ENCODE data around the gene WFDC10B. TPM values are rescaled to one million over a fixed set of nuclear protein-coding genes. Genes with fewer than 3 reads are reported as not detected.
"Not testable (repeated sequence)": the region's sequence is repeated elsewhere in the genome, so short reads cannot be mapped to it uniquely, and the experiment has no call there.

Gene WFDC10B
- total RNA-seq, 1 experiment from 2014 or later, result not detected

GRCh38 chr20:45679650-45680049, 25.2 kb downstream of the WFDC10B start:
- no peak for DNase-seq
- H3K27ac Mint-ChIP-seq (ENCODE audit: unreplicated experiment), result no peak overlapping the region
- no peaks in the 10 kb centered on the region for H3K36me3 Mint-ChIP-seq (ENCODE audit: insufficient read depth, unreplicated experiment)
- no peaks in the 10 kb centered on the region for H3K9me3 Mint-ChIP-seq (ENCODE audit: low read depth, unreplicated experiment)
- H3K4me1 Mint-ChIP-seq (ENCODE audit: low read depth, unreplicated experiment), result no peaks in the 10 kb centered on the region
- intact Hi-C loops (cut with micrococcal nuclease; ENCODE audit: unreplicated experiment), result no loop called here
- CTCF ChIA-PET, result interaction anchor here (0.6 to 1.1 kb wide), 2 partner anchors 13 to 18 kb away, joined by 3 to 9 read pairs; no protein-coding TSS in a partner anchor
- no peak overlapping the region for H3K4me3 Mint-ChIP-seq (ENCODE audit: low read depth, unreplicated experiment)
- no peak for TF ChIP-seq CTCF (IDR thresholded peaks at IDR 0.05; ENCODE audit: unreplicated experiment)
- no TSS peak for BruUV-seq (replicated peaks)
- peaks cover 87% of the 10 kb centered on the region for H3K27me3 Mint-ChIP-seq (ENCODE audit: unreplicated experiment)

DNA sequence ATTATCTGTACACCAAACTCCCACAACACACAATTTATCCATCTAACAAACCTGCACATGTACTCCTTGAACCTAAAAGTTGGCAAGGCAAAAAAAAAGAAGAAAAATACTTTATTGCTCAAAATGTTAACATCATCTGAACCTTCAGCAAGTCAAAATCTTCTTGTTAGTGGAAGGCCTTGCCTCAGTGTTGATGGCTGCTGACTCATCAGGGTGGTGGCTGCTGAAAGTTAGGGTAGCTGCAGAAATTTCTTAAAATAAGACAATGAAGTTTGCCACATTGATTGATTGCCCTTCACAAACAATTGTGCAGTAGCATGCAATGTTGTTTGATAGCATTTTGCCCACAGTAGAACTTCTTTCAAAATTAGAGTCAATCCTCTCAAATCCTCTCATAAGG, 32.1 kb downstream of the WFDC10B start:
- TF ChIP-seq CTCF (IDR thresholded peaks at IDR 0.05; ENCODE audit: unreplicated experiment), result no peak
- CTCF ChIA-PET, result interaction anchor here (0.7 to 1.2 kb wide), 2 partner anchors 43 to 350 kb away, joined by 3 read pairs; partner anchors contain the start of gene WFDC10A
- H3K9me3 Mint-ChIP-seq (ENCODE audit: low read depth, unreplicated experiment), result no peaks in the 10 kb centered on the region
- H3K4me3 Mint-ChIP-seq (ENCODE audit: low read depth, unreplicated experiment), result no peak overlapping the region
- no peaks in the 10 kb centered on the region for H3K4me1 Mint-ChIP-seq (ENCODE audit: low read depth, unreplicated experiment)
- no peak for DNase-seq
- no TSS peak for BruUV-seq (replicated peaks)
- no peak overlapping the region for H3K27ac Mint-ChIP-seq (ENCODE audit: unreplicated experiment)
- H3K36me3 Mint-ChIP-seq (ENCODE audit: insufficient read depth, unreplicated experiment), result no peaks in the 10 kb centered on the region
- peaks cover 88% of the 10 kb centered on the region for H3K27me3 Mint-ChIP-seq (ENCODE audit: unreplicated experiment)
- intact Hi-C loops (cut with micrococcal nuclease; ENCODE audit: unreplicated experiment), result no loop called here

- peaks cover 68% of the 10 kb centered on the region for H3K27me3 Mint-ChIP-seq (ENCODE audit: unreplicated experiment)
- intact Hi-C loops (cut with micrococcal nuclease; ENCODE audit: unreplicated experiment), result no loop called here
- H3K4me1 Mint-ChIP-seq (ENCODE audit: low read depth, unreplicated experiment), result no peaks in the 10 kb centered on the region
- CTCF ChIA-PET, result interaction anchor here (0.6 kb wide), 1 partner anchor 273 kb away, joined by 4 read pairs; no protein-coding TSS in a partner anchor
- no peak for TF ChIP-seq CTCF (IDR thresholded peaks at IDR 0.05; ENCODE audit: unreplicated experiment)
- no TSS peak for BruUV-seq (replicated peaks)
- no peaks in the 10 kb centered on the region for H3K9me3 Mint-ChIP-seq (ENCODE audit: low read depth, unreplicated experiment)
- H3K27ac Mint-ChIP-seq (ENCODE audit: unreplicated experiment), result no peak within 1 kb of the TSS
- no peaks in the 10 kb centered on the region for H3K36me3 Mint-ChIP-seq (ENCODE audit: insufficient read depth, unreplicated experiment)
- DNase-seq, result no peak
- no peak within 1 kb of the TSS for H3K4me3 Mint-ChIP-seq (ENCODE audit: low read depth, unreplicated experiment)
Observed at GRCh38 chr20:45670139-45670538, 34.7 kb downstream of the WFDC10B start, which contains the start of gene WFDC11. WFDC11 (minus strand) TSS chr20:45670239; CDS start chr20:45650600, 19,639 bp downstream.

- BruUV-seq (replicated peaks); CTCF ChIA-PET; DNase-seq; H3K4me1 Mint-ChIP-seq (ENCODE audit: low read depth, unreplicated experiment); H3K36me3 Mint-ChIP-seq (ENCODE audit: insufficient read depth, unreplicated experiment); H3K9me3 Mint-ChIP-seq (ENCODE audit: low read depth, unreplicated experiment); H3K4me3 Mint-ChIP-seq (ENCODE audit: low read depth, unreplicated experiment); H3K27ac Mint-ChIP-seq (ENCODE audit: unreplicated experiment); intact Hi-C loops (cut with micrococcal nuclease; ENCODE audit: unreplicated experiment): not testable (repeated sequence)
- H3K27me3 Mint-ChIP-seq (ENCODE audit: unreplicated experiment), result peaks cover 44% of the 10 kb centered on the region
Observed at GRCh38 chr20:45657038-45657437, 47.8 kb downstream of the WFDC10B start.

- BruUV-seq (replicated peaks); intact Hi-C loops (cut with micrococcal nuclease; ENCODE audit: unreplicated experiment); H3K27ac Mint-ChIP-seq (ENCODE audit: unreplicated experiment); H3K9me3 Mint-ChIP-seq (ENCODE audit: low read depth, unreplicated experiment); H3K4me3 Mint-ChIP-seq (ENCODE audit: low read depth, unreplicated experiment); H3K36me3 Mint-ChIP-seq (ENCODE audit: insufficient read depth, unreplicated experiment); H3K4me1 Mint-ChIP-seq (ENCODE audit: low read depth, unreplicated experiment); CTCF ChIA-PET: not testable (repeated sequence)
- peak; percentile 22 for DNase-seq
- H3K27me3 Mint-ChIP-seq (ENCODE audit: unreplicated experiment), result peaks cover 59% of the 10 kb centered on the region
Observed at GRCh38 chr20:45651726-45652125, 53.1 kb downstream of the WFDC10B start.

Data from Calu3 (cell line).